Body of pancreas (tissue), 4 donors: Measurements from ENCODE around the gene KLHL12. TPM values are rescaled to one million over a fixed set of nuclear protein-coding genes. Genes with fewer than 3 reads are reported as not detected.

Experiments
- ATAC-seq: fragments of 150-250 bp; one replicate; pipeline ENCODE4 v1.9.1; 2016
- DNase-seq, 4 donors: peaks; one replicate each; pipeline ENCODE4 v3.0.0-alpha.2; 2019
- H3K27ac ChIP-seq, 4 donors: fragments of 200-600 bp; sonication (generic); 1 replicate in 3 of 4; 2 replicates in 1 of 4; pipeline versions ENCODE4 v1.5.1 to v1.6.1; 2016 to 2019; ENCODE audit warnings: mild to moderate bottlenecking in 1 of 4, mixed read lengths in 1 of 4, moderate library complexity in 1 of 4
- H3K27me3 ChIP-seq, 2 donors: fragments of 200-600 bp; sonication (generic); one replicate each; pipeline ENCODE4 v1.6.0; 2016; ENCODE audit warnings: mild to moderate bottlenecking in 1 of 2
- H3K36me3 ChIP-seq, 2 donors: fragments of 200-600 bp; sonication (generic); replicated peaks in 1 of 2; 2 replicates each; pipeline ENCODE4 v1.5.1; 2016; ENCODE audit warnings: low read depth in 2 of 2; ENCODE audit not compliant: insufficient read depth in 1 of 2
- H3K4me1 ChIP-seq: fragments of 200-600 bp; sonication (generic); one replicate; pipeline ENCODE4 v1.6.0; 2016
- H3K4me3 ChIP-seq, 2 donors: fragments of 200-600 bp; sonication (generic); 1 replicate in 1 of 2; 2 replicates in 1 of 2; pipeline ENCODE4 v1.5.1; 2016 to 2019
- H3K9me3 ChIP-seq, 3 donors: fragments of 200-600 bp; sonication (generic); 1 replicate in 2 of 3; 2 replicates in 1 of 3; pipeline ENCODE4 v1.5.1; 2016
- CTCF ChIP-seq, 7 experiments: fragments of 450-650 bp in 4 of 7; fragments of 200-600 bp in 3 of 7; sonication (generic) in 3 of 7; IDR thresholded peaks; one replicate each; pipeline ENCODE4 v1.5.1; 2016 to 2019; ENCODE audit warnings: antibody characterized with exemption in 7 of 7
- POLR2A ChIP-seq, 3 donors: fragments of 450-650 bp; IDR thresholded peaks; one replicate each; pipeline ENCODE4 v1.6.1; 2016; ENCODE audit warnings: antibody characterized with exemption in 3 of 3, mild to moderate bottlenecking in 2 of 3
- WGBS, 2 donors: methylation state at CpG; one replicate each; pipeline ENCODE4 v1.1.5; 2017; 5-methylcytosine and 5-hydroxymethylcytosine counted together
- intact Hi-C: fragments of 100-400 bp; cut with DNase I; formaldehyde crosslinking; loops from one replicate; pipeline ENCODE4 v1.15.1; 2023
- total RNA-seq, 2 donors: library from RNA; depleted of rRNA; stranded (reverse); fragments of >200 nt; gene quantifications; one replicate each; pipeline ENCODE4 v1.1.0, GENCODE V29; 2016

Gene KLHL12
- total RNA-seq, 2 donors from 2014 or later, result 15.3 to 21.8 TPM

- Histone ChIP-seq H3K4me3 (no peak overlapping the region), H3K4me1 (no peaks in the 10 kb centered on the region), H3K9me3 (no peaks in the 10 kb centered on the region), H3K27ac (no peak overlapping the region), H3K36me3 (no peaks in the 10 kb centered on the region), H3K27me3 (no peaks in the 10 kb centered on the region)
- TF ChIP-seq POLR2A (IDR thresholded peaks at IDR 0.05) (no peak), CTCF (IDR thresholded peaks at IDR 0.05) (peak in 5 of 7 experiments; percentile 14 to 44 (median 34))
- DNase-seq (peak; percentile 33 to 51 (median 42)), ATAC-seq (peak; percentile 35)
- WGBS, 2 donors, result 57 to 58% methylated on average over 14 to 15 of the region's 15 CpGs
- intact Hi-C loops, result no loop called here
Measured at GRCh38 chr1:202852163-202852904, 74.7 kb downstream of the KLHL12 start.

GRCh38 chr1:202850593-202851362 lies 76.3 kb downstream of the KLHL12 start:
- no peak for TF ChIP-seq CTCF (IDR thresholded peaks at IDR 0.05)
- TF ChIP-seq POLR2A (IDR thresholded peaks at IDR 0.05), result no peak
- WGBS, 2 donors, result 85 to 86% methylated on average over 7 of the region's 7 CpGs
- no peak overlapping the region for H3K4me3 ChIP-seq
- no peaks in the 10 kb centered on the region for H3K36me3 ChIP-seq
- no peak for ATAC-seq
- H3K27ac ChIP-seq, result no peak overlapping the region
- DNase-seq, result peak in 1 of 4 donors; percentile 22
- intact Hi-C loops, result no loop called here
- no peaks in the 10 kb centered on the region for H3K27me3 ChIP-seq
- no peaks in the 10 kb centered on the region for H3K9me3 ChIP-seq
- H3K4me1 ChIP-seq, result no peaks in the 10 kb centered on the region

- no peak overlapping the region for H3K4me3 ChIP-seq
- no peak overlapping the region for H3K27ac ChIP-seq
- intact Hi-C loops, result no loop called here
- no peaks in the 10 kb centered on the region for H3K4me1 ChIP-seq
- no peaks in the 10 kb centered on the region for H3K36me3 ChIP-seq
- H3K27me3 ChIP-seq, result no peaks in the 10 kb centered on the region
- no peak for TF ChIP-seq CTCF (IDR thresholded peaks at IDR 0.05)
- no peak for TF ChIP-seq POLR2A (IDR thresholded peaks at IDR 0.05)
- ATAC-seq (no peak), DNase-seq (no peak)
- no peaks in the 10 kb centered on the region for H3K9me3 ChIP-seq
- WGBS, 2 donors, result 39 to 54% methylated on average over 2 of the region's 2 CpGs
Measured at GRCh38 chr1:202848191-202848542, 78.9 kb downstream of the KLHL12 start.

- DNase-seq (no peak), ATAC-seq (no peak)
- 48% methylated on average over 6 of the region's 6 CpGs; no CpG with 5 or more reads in 1 of the 2 donors for WGBS, 2 donors
- no peak for TF ChIP-seq CTCF (IDR thresholded peaks at IDR 0.05)
- no peak for TF ChIP-seq POLR2A (IDR thresholded peaks at IDR 0.05)
- no peaks in the 10 kb centered on the region for H3K36me3 ChIP-seq
- H3K4me1 ChIP-seq, result no peaks in the 10 kb centered on the region
- no peak overlapping the region for H3K4me3 ChIP-seq
- H3K9me3 ChIP-seq, result no peaks in the 10 kb centered on the region
- intact Hi-C loops, result no loop called here
- H3K27ac ChIP-seq, result no peak overlapping the region
- no peaks in the 10 kb centered on the region for H3K27me3 ChIP-seq
Measured at GRCh38 chr1:202844935-202845334, 82.1 kb downstream of the KLHL12 start.
